NCI-H774 (cell line): Measurements from ENCODE around the gene SERGEF.

Experiments
- DNase-seq: peaks from one replicate; lab custom pipeline; 2025; lab: John Stamatoyannopoulos, UW

SERGEF gene

DNA sequence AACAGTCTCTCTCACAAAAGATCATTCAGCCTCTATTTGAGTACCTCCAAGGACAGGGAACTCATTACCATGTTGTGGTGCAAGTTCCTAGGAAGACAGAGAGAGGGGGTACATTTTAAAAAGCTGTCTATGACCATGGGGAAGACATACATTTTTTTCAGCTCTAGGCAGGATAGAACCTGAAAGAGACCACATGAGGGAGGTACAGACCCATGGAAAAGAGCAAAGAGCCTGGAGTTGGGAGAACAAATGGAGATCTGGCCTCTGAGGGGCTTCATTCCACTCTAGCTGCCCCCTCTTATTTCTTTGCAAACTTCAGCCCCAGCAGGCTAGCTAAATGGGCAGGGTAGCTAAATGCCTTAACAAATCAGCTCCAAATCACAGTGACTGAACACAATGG, 241.9 kb downstream of the SERGEF start:
- no peak for DNase-seq

DNA sequence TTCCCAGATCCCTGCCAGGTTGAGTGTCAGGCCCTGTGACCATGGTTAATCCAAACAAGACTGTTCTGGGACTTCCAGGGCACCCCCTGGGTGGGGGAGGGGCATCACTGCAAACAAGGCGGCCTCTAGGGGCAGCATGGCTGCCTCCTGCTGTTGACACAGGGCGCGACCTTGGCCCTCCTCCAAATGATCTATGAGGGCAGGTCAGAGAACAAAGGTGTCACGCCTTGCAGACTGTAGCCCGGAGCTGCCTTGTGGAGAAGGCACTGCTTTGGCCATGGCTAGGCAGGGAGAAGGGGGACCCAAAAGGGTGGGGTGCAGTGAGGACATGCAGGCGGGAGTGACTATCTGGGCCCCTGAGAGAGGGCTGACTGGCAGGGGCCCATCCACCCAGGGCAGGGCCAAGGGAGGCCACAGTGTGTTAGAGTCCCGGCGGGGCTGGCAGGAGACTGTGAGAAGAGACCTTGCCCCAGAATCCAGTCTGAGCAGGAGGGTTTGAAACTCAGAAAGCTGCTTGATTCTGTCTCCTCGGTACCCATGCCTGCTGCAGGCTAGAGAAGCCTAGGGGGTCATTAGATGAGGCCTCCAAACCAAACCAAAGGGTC, 242.7 kb downstream of the SERGEF start:
- DNase-seq, result peak; percentile 10

DNA sequence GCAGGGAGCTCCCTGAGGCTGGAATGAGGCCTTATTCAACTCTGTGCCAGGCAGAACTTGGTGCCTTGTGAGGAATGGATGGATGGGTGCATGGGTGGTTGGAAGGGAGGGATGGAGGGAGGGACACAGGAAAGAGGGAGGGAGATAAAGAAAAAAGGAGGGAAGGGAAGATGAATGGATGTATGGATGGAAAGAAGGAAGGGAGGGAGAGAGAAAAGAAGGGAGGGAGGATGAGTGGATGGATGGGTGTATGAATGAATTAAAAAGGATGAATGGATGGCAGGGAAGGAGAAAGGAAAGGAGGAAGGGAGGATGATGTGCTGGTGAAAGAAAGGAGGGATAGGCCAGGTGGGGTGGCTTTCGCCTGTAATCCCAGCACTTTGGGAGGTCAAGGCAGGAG, 243.6 kb downstream of the SERGEF start:
- DNase-seq, result no peak

DNA sequence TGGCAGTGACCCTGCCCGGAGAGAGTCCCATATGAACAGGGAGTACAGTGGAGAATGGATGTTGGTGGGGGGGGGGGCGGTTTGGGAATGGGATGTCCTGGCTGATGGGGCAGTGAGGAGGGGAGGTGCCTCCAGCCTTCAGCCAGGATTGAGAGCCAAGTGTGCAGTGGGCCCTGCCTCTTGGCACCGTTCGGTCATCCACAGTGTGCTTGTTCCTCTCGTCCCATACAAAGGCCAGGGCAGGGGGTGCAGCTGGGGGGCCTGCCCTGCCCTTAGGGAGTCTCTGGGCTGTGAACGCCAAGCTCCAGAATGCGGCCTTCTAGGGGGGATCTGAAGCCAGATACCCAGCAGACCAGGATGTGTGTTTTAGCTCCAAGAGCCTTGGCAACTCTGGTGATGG, 244.3 kb downstream of the SERGEF start:
- no peak for DNase-seq

DNA sequence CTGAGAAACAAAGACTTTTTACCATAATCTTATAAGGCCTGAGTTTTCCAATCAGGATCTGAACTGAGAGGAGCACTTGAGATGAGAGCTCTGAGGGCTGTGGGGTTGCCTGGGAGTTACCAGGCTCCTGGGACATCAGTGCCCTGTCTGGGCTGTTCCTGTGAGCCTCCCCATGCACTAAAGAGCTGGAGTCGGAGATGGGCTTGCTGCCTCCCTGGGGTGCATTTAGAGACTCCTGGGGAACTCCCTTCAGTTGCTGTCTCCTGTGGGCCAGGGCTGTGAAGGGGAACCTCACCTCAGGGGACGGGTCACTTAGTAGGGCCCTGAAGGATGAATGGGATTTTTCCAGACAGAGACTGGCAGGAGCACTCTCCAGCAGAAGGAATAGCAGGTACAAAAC, 244.9 kb downstream of the SERGEF start:
- no peak for DNase-seq

DNA sequence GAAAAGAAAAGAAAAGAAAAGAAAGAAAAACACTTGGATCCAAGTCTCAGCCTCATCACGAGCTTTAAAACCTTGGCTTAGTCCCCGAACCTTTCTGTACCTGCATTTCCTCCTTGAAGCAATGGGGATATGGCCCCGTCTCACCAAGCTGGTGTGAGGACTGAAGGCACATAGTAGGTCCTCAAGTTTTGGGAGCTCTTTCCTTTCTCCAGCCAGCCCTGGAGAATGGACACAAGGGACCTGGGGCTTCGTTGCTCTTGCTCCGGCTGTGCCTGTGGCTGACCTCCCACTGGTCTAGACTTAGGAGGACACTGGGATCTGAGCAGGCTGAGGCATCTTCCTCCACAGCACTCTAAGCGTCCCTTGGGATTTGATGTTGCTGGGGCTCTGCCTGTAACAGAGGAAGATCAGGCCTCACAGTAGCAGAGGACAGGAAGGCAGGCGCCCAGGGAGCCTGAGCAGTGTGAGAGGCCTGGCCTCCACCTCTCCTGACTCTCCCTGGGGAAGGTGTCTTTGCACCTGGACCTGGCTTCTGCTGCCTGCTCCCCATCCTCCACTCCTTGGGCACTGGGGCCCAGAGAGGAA, 245.5 kb downstream of the SERGEF start:
- DNase-seq, result no peak

DNA sequence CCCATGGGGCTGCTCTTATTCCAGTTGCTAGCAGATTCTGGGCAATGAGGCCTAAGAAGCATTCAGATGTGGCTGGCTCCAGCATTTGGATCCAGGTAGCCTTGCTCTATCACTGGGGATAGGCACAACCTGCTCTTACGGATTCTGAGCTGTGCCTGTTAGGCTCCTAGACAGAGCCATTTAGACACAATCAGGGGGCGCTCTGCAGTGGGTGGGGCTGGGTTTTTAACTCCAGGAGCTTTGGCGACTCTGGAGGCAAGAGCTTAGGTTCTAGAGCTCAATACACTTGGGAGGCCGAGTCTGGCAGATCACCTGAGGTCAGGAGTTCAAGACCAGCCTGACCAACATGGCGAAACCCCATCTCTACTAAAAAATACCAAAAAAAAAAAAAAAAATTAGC, 246.3 kb downstream of the SERGEF start:
- no peak for DNase-seq

DNA sequence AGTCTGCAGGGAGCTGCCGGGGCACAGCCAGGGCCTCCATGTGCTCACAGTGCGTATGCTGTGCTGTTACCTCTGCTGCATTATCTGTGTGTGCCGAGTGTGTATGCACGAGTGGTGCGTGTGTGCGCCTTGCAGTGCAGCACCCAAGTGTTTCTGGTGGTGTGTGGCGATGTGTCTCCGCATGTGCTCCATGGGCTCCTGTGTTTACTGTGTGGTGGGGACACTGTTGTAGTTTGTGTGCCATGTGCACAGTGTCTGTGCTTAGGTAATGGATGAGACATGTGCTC, 246.8 kb downstream of the SERGEF start:
- no peak for DNase-seq

DNA sequence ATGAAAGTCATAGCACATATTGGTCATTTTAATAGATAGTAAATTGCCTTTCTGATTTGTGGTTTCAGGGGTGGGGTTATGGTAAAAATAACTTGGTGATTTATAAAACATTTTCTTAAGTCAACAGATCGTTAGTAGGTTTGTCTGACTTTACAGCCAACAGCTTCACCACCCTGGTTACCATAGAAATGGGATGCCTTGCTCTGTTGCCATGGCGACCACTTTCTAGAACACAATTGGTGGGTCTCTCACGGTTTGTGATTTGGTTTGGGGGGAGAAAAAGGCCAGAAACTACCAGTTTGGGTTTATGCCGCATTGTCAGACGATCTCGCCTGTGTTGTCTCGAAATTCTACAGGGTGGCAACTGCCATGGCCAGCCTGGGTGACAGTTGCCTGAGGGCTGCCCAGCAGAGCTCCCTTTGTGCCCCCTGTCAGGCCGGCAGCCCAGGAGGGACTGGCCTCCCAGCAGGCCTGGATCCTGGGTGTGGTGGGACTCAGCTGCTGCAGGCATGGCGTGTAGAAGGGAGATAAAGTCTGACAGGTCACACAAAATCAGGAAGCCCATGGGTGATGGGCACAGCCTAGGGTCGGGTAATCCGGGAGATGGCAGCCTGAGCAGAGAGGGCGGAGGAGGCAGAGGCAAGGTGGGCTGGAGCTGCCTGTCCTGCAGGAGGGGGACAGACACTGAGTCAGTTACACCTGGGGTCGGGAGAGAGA, 247.3 kb downstream of the SERGEF start:
- no peak for DNase-seq

DNA sequence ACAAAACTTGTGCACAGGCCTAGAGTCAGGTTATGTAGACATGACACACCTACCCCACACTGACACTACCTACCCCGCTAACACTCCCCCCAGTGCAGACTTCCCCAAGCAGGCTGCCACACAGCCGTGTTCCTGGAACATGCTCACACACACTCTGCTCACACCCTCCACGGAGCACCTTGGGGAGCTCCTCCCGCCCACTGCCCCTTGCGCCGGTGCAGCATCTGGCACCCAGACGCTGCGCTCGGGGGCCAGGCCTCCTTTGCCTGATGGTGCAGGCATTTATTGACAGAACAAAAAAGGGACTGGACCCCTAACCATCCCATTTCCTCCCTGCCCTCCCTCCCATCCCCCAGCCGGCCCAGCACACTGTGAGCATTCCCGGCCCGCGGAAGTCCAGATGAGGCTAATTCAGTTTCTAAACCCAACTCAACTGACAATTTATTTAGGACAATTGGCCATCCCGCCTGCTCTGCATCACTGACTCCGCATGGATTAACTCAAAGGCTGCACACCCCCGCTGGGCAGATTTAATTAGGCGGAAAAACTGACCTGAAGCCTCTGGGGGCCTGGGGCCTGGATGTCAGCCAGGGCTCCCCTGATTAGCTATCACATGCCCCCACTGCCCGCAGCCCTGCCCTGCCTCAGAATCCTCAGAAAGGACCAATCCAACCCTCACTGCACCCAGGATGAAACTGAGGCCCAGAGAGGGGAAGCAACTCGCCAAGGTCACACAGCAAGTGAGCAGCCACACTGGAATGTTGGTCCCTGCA, 248.2 kb downstream of the SERGEF start:
- no peak for DNase-seq

DNA sequence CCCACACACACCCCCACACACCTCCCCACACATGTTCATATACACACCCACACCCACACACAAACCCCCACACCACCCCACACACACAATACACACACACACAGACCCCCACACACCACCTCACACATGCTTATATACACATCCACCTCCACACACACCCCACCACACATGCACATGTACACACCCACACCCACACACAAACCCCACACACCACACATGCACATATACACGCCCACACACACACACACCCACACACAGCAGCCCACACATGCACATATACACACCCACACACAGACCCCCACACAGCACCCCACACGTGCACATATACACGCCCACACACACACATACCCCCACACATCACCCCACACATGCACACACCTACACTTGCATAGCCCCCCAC, 249.1 kb downstream of the SERGEF start:
- DNase-seq, result no peak

DNA sequence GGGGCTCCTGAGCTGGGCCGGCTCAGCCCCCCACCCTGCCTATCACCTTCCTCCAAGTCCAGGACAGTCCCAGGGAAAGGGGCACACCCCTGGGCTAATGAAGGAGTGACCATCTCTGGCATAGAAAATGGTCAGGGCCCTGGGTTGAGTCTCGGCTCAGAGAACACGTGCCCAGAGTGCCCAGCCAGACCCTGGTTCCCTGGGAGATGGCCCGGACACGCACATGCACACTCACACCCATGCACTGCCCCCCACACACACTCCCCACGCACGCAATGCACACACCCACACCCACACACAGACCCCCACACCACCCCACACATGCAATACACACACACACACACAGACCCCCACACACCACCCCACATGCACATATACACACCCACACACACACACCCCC, 249.6 kb downstream of the SERGEF start:
- no peak for DNase-seq

DNA sequence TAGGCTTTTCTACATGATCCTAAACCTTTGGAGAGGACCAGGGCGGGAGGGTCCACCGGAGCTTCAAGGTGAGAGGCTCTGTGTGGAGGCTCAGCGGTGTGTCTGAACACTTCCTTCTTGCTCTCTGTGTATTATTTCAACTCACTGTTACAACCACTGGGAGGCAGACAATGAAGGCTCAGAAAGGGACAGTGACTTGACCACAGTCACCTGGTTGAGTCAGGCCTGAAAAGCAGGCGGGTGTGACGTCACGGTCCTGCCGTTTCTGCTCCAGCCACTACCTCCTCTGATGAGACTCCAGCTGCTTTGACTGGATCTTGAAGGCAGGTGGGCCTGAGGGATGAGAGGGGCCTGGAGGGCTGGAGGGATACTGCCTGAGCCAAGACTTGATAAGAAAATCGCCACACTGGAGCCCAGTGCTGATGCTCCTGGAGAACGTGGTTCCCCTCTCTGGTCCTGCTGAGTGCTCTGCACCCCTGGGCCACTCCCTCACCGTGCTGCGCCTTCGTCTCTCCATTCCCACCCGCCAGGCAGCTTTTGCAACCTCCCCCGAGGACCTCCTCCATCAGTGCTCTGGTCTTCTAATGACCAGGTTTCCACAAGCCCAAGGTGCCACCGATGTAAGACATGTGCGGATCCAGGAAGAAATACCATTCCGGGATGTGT, 250.4 kb downstream of the SERGEF start:
- no peak for DNase-seq

DNA sequence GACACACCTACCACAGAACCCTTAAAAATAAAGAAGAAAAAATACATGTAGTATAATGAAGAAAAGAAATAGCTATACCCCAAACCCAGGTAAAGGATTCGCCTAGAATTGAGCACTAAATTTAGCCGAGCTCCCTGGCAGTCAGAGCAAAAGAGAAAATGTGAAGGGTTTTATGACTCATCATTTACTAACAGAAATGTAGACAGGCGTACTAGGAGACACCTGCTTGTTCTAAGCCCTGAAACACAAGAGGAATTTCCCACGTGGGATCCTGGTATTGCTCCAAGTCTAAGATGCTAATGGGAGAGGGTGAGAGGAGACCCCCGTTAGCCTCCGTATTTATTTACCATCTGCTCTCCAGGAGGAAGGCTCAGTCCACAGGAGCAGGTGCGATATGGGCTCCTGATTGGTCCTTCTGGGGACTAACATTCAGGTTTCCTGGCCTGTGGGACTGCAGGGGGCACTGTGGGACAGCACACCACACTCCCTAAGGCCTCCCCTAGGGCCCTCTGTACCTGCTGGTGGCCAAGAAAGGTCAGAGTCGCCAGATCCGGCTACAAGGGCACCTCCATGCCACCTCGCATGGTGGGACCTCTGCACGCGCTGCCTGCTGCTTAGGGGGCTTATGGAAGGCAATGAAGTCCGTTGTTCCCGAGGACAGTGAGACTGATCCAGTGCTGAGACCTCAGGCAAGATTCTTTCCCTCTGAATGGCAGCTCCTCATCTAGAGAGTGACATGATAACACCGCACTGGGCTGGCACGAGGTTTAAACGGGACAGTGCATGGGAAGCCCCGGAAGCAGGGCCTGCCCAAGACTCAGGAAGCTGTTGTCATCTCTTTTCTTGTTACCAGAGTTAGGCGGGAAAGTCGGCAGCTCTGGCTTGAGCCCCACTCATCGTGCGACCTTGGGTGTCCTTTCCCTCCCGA, 252.5 kb downstream of the SERGEF start:
- peak; percentile 42 for DNase-seq

DNA sequence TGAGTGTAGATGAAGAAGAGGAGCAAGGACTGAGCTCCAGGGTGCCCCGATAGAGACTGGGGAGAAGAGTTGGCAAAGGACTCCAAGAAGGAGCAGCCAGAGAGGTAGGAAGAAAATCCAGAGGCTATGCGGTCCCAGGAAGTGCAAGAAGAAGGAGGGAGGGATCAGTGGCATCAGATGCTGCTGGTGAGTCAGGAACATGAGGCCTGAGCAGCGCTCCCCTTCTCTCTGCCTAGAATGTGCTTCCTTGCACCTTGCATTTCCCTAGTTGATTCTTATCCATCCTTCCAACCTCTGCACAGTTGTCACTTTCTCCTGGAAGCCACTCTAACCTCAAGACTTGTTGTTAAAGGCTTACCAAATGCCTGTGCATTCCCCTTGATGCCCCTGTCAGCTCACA, 257.0 kb downstream of the SERGEF start:
- no peak for DNase-seq

DNA sequence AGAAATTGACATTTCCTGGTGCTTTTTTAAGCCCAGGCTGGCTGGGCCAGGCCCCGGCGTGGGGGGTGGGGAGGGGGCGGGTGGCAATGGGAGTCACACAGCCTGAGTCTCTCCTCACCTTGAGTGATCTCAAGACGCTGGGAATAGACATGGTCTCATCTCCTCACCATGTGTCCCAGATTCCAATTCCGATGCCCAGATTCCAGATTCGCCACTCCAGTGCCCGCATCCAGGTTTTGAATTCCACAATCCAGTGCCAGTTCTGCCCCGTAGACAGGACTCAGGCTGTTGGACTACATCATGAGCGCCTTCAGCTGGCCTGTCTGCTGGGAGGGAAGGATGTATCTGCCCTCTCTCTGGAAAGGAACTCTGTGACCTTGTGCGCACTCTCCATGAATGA, 259.2 kb downstream of the SERGEF start:
- no peak for DNase-seq

DNA sequence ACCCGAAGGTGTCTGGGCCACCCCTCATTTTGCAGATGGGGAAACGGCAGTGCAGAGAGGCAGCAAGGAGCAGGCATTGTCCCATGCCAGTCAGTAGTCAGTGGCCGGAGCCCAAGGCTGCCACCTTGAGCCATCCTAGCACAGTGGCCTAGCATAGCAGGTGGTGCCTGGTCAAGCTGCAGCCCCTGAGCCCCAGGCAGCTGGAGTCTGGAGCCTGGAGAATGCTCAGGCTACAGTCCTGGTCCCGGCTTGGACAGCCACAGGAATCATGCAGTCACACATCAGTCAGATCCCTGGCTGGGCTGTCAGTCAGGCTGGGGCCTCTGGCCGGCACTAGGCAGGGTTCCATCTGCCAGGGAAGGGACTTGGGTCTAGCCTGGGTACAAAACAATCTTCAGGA, 259.7 kb downstream of the SERGEF start:
- no peak for DNase-seq

DNA sequence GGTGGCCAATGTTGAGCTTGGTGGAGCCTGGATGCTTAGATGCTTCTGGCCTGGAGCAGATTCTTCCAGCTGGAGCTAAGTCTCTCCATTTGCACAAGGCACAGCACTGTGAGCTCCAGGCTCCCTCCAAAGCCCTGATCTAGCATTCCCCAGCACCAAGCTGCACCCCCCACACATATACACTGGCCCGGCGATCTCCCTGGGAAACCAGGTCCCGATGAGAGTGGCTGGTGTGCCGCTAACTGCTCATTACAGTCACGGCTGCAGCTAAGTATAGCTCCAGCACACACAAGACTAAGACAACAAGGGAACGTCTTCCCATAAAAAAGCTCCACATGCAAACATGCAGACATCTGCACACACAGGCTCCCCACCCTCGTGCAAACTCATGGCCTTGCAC, 260.7 kb downstream of the SERGEF start:
- DNase-seq, result no peak

DNA sequence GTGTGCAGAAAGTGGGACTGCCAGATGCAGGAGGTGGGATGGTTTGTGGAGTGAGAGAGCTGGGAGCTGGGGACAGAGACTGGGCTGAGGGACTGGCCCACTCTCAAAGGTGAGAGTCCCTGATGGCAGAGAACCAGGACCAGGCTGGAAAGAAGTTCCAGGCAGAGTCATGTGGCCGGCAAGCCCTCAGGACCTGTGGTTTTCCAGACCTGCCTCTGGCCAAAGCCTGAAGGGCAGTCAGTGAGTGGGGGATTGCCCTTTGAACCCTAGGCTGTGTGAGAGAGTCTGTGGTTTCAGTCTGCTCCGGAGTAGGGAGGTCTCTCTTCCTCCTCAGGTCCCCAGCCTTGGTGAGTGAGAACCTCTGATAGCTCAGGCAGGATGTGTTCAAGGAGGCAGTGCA, 261.3 kb downstream of the SERGEF start:
- DNase-seq, result no peak

DNA sequence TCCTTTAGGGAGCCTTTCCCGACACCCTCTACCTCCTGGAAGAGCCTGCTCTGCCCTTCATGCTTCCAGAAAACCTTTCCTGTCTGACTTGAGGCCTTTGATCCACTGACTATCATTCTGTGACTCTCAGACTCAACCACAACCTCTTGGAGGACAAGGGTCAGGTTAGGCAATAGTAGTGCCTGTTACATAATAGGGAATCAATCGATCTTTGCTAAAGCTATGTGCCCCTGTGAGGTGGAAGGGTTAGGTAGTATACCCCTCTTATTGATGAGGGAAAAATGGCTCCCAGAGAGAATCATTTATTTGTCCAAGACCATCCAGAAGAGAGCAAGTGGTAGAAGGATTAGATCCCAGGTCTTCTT, 262.1 kb downstream of the SERGEF start:
- no peak for DNase-seq

DNA sequence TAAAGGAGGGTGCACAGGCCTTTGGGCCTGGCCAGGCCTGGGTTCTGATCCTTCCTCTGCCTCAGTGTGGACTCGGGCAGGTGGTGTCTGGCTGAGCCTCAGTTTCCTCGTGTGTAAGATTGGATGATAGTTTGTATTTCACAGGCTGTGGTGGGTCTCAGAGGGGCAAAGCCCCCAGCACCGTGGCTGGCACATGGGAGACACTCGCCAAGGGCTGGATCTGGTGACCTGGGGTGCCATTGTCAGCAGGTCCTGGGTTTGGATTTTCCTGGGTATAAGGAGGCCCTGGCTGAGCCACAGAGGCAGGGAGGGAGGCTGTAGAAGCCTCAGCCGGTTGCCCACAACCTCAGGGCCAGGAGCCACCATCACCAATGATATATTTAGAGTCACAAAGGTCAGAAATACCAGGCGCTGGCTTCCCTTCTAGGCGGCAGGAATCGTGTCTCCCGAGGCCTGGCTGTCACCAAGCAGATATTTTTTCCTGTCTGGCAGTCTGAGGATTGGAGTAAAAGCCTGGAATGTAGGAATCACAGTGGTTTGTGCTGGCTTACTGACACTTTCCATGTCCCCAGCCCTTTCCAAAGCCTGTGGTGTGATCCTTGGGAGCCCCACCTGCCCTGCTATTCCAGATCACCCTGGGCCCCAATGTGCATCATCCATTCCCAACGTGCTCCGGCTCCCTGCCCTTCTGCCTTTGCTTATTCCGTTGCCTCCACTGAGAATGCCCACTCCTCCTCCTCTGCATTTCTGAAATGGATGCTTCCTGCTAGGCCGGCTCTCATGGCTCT, 262.6 kb downstream of the SERGEF start:
- no peak for DNase-seq
